ENCODE measurements around the gene BAD.

GRCh38 chr11:64234647-64235379 lies 49.7 kb downstream of the BAD start:
- TF ChIP-seq EZH2 (IDR thresholded peaks at IDR 0.05; ENCODE audit: insufficient read depth, low read length) = no peak
- TF ChIP-seq, protein P1, sequence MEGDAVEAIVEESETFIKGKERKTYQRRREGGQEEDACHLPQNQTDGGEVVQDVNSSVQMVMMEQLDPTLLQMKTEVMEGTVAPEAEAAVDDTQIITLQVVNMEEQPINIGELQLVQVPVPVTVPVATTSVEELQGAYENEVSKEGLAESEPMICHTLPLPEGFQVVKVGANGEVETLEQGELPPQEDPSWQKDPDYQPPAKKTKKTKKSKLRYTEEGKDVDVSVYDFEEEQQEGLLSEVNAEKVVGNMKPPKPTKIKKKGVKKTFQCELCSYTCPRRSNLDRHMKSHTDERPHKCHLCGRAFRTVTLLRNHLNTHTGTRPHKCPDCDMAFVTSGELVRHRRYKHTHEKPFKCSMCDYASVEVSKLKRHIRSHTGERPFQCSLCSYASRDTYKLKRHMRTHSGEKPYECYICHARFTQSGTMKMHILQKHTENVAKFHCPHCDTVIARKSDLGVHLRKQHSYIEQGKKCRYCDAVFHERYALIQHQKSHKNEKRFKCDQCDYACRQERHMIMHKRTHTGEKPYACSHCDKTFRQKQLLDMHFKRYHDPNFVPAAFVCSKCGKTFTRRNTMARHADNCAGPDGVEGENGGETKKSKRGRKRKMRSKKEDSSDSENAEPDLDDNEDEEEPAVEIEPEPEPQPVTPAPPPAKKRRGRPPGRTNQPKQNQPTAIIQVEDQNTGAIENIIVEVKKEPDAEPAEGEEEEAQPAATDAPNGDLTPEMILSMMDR (IDR thresholded peaks at IDR 0.05; ENCODE audit: insufficient read depth, low read depth, low read length) = no peak

All from astrocyte (in vitro differentiated cells and primary cell).